GM12801 (cell line): ENCODE results near the gene BRSK1.

Experiments used
- CTCF ChIP-seq: IDR thresholded peaks from one replicate; pipeline ENCODE4 v1.5.1; 2011; ENCODE audit warnings: control low read depth; ENCODE audit not compliant: insufficient read length; ENCODE audit errors: extremely low read depth

Gene BRSK1

GRCh38 chr19:55262359-55262758 is 21.4 kb upstream of the BRSK1 start:
- TF ChIP-seq CTCF: no peak

- no peak for TF ChIP-seq CTCF
These were observed 19.3 kb upstream of the BRSK1 start for GRCh38 chr19:55264531-55264930.

- no peak for TF ChIP-seq CTCF
These were observed 18.6 kb upstream of the BRSK1 start for GRCh38 chr19:55265173-55265572.

GRCh38 chr19:55265723-55266386 is 17.9 kb upstream of the BRSK1 start:
- TF ChIP-seq CTCF: no peak

GRCh38 chr19:55266404-55266803 is 17.4 kb upstream of the BRSK1 start:
- no peak for TF ChIP-seq CTCF

GRCh38 chr19:55266840-55267239 is 17.0 kb upstream of the BRSK1 start:
- no peak for TF ChIP-seq CTCF

- TF ChIP-seq CTCF: no peak
These were observed 14.5 kb upstream of the BRSK1 start for GRCh38 chr19:55269299-55269698.
